HG02870 (cell line): ENCODE results near the gene LYSMD4.

ENCODE experiments used
- ATAC-seq: cut with Tn5 transposase; IDR thresholded peaks from one replicate; pipeline ENCODE4 v1.9.1; 2021; ENCODE audit warnings: mild to moderate bottlenecking, moderate library complexity; ENCODE audit not compliant: unreplicated experiment

LYSMD4 gene

GRCh38 chr15:99732124-99732750 lies 1.0 kb downstream of the LYSMD4 start:
- ATAC-seq = no peak

GRCh38 chr15:99731336-99732123 lies 1.7 kb downstream of the LYSMD4 start:
- no peak for ATAC-seq

GRCh38 chr15:99729920-99730319 lies 3.3 kb downstream of the LYSMD4 start:
- ATAC-seq = no peak

- no peak for ATAC-seq
Measured at GRCh38 chr15:99729327-99729726, 3.9 kb downstream of the LYSMD4 start.

GRCh38 chr15:99728916-99729315 lies 4.3 kb downstream of the LYSMD4 start:
- ATAC-seq = no peak

GRCh38 chr15:99727733-99728132 lies 5.5 kb downstream of the LYSMD4 start:
- no peak for ATAC-seq

GRCh38 chr15:99727330-99727729 lies 5.9 kb downstream of the LYSMD4 start:
- no peak for ATAC-seq

GRCh38 chr15:99726333-99726732 lies 6.9 kb downstream of the LYSMD4 start:
- no peak for ATAC-seq

GRCh38 chr15:99722406-99722805 lies 10.8 kb downstream of the LYSMD4 start:
- ATAC-seq = no peak

- no peak for ATAC-seq
Measured at GRCh38 chr15:99721896-99722295, 11.3 kb downstream of the LYSMD4 start.

GRCh38 chr15:99721104-99721778 lies 12.0 kb downstream of the LYSMD4 start:
- no peak for ATAC-seq

GRCh38 chr15:99720533-99720932 lies 12.7 kb downstream of the LYSMD4 start:
- ATAC-seq = no peak

GRCh38 chr15:99719096-99719541 lies 14.1 kb downstream of the LYSMD4 start:
- peak; percentile 79 for ATAC-seq

GRCh38 chr15:99718421-99718820 lies 14.8 kb downstream of the LYSMD4 start:
- ATAC-seq = no peak

GRCh38 chr15:99717161-99718009 lies 15.9 kb downstream of the LYSMD4 start:
- peak; percentile 49 for ATAC-seq

GRCh38 chr15:99716540-99717095 lies 16.6 kb downstream of the LYSMD4 start:
- ATAC-seq = no peak

- no peak for ATAC-seq
Measured at GRCh38 chr15:99712415-99712814, 20.8 kb downstream of the LYSMD4 start.

GRCh38 chr15:99711625-99712024 lies 21.6 kb downstream of the LYSMD4 start:
- ATAC-seq = no peak

- no peak for ATAC-seq
Measured at GRCh38 chr15:99709243-99709986, 23.8 kb downstream of the LYSMD4 start.

GRCh38 chr15:99708563-99708962 lies 24.7 kb downstream of the LYSMD4 start:
- no peak for ATAC-seq
